Measurements from ENCODE around the gene TRIM36. TPM values are rescaled to one million over a fixed set of nuclear protein-coding genes. Genes with fewer than 3 reads are reported as not detected.

The TRIM36 gene
- total RNA-seq, 6 donors from 2014 or later: under 0.01 to 7.3 (median 2.9) TPM

DNA sequence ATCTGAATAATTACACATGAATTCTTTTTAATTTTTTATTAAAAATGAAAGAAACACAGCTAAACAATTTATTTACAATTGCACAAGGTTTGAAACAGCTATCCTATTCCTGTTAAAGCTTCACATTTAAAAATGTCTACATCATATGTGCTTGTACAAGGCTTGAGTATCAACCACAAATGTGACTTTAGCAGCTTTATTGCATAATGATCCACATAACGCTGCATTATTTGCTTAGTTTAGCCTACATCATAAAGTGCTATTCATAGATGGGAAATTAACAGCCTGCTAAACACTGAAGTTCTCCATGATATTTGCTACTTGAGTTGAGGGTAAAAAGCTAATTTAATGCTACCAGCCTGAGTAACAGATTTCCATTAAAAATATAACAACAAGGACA is 45.0 kb downstream of the TRIM36 start:
- H3K36me3 ChIP-seq: no peaks in the 10 kb centered on the region
- no peaks in the 10 kb centered on the region for H3K27me3 ChIP-seq
- TF ChIP-seq POLR2AphosphoS5 (IDR thresholded peaks at IDR 0.05) (no peak), EP300 (IDR thresholded peaks at IDR 0.05) (no peak), POLR2A (IDR thresholded peaks at IDR 0.05) (no peak)
- TF ChIP-seq, protein P1, sequence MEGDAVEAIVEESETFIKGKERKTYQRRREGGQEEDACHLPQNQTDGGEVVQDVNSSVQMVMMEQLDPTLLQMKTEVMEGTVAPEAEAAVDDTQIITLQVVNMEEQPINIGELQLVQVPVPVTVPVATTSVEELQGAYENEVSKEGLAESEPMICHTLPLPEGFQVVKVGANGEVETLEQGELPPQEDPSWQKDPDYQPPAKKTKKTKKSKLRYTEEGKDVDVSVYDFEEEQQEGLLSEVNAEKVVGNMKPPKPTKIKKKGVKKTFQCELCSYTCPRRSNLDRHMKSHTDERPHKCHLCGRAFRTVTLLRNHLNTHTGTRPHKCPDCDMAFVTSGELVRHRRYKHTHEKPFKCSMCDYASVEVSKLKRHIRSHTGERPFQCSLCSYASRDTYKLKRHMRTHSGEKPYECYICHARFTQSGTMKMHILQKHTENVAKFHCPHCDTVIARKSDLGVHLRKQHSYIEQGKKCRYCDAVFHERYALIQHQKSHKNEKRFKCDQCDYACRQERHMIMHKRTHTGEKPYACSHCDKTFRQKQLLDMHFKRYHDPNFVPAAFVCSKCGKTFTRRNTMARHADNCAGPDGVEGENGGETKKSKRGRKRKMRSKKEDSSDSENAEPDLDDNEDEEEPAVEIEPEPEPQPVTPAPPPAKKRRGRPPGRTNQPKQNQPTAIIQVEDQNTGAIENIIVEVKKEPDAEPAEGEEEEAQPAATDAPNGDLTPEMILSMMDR (IDR thresholded peaks at IDR 0.05): no peak
- DNase-seq (no peak), ATAC-seq (ENCODE audit: low FRiP score in 2 of 2) (no peak)
- no peaks in the 10 kb centered on the region for H3K4me1 ChIP-seq
- no peak overlapping the region for H3K27ac ChIP-seq
- no peak overlapping the region for H3K4me3 ChIP-seq
- WGBS, 2 donors: 56 to 58% methylated on average over 1 of the region's 1 CpG
- no peaks in the 10 kb centered on the region for H3K9me3 ChIP-seq

DNA sequence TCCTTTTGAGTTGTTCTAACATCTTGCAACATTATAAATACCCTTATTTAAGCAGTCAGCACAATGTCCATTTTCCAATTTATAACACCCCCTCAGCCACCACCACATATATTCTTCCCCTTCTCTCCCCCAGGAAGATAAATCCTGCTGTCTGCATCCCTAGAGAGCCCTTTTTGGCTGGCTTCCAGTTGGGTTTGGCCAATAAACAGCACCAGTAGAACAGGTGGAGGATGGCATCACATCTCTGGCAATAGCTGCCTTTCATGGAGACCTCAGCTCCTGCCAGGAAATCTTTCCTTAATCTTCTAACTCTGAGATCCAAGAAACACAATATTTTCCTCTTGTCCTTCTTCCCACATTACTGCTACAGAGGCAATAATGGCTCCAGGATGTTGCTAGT is 53.7 kb downstream of the TRIM36 start:
- ATAC-seq (ENCODE audit: low FRiP score in 2 of 2) (no peak), DNase-seq (no peak)
- H3K4me3 ChIP-seq: no peak overlapping the region
- H3K4me1 ChIP-seq: no peaks in the 10 kb centered on the region
- TF ChIP-seq POLR2AphosphoS5 (IDR thresholded peaks at IDR 0.05): no peak
- no peak for TF ChIP-seq EP300 (IDR thresholded peaks at IDR 0.05)
- TF ChIP-seq POLR2A (IDR thresholded peaks at IDR 0.05): no peak
- TF ChIP-seq, protein P1 (IDR thresholded peaks at IDR 0.05): no peak
- H3K9me3 ChIP-seq: no peaks in the 10 kb centered on the region
- no peaks in the 10 kb centered on the region for H3K36me3 ChIP-seq
- no peaks in the 10 kb centered on the region for H3K27me3 ChIP-seq
- H3K27ac ChIP-seq: no peak overlapping the region

- H3K36me3 ChIP-seq: no peaks in the 10 kb centered on the region
- no peak for DNase-seq
- 82% methylated on average over 5 of the region's 5 CpGs for WGBS, 2 donors
- no peaks in the 10 kb centered on the region for H3K27me3 ChIP-seq
- no peak for ATAC-seq (ENCODE audit: low FRiP score in 2 of 2)
- no peak overlapping the region for H3K4me3 ChIP-seq
- no peak overlapping the region for H3K27ac ChIP-seq
- no peak for TF ChIP-seq EP300 (IDR thresholded peaks at IDR 0.05)
- no peak for TF ChIP-seq POLR2A (IDR thresholded peaks at IDR 0.05)
- TF ChIP-seq POLR2AphosphoS5 (IDR thresholded peaks at IDR 0.05): no peak
- TF ChIP-seq, protein P1 (IDR thresholded peaks at IDR 0.05): no peak
- no peaks in the 10 kb centered on the region for H3K4me1 ChIP-seq
- H3K9me3 ChIP-seq: no peaks in the 10 kb centered on the region
Observed at GRCh38 chr5:115109840-115110239, 59.9 kb downstream of the TRIM36 start.

GRCh38 chr5:115109356-115109755 is 60.4 kb downstream of the TRIM36 start:
- Histone ChIP-seq H3K4me3 (no peak overlapping the region), H3K27me3 (no peaks in the 10 kb centered on the region), H3K36me3 (no peaks in the 10 kb centered on the region), H3K4me1 (no peaks in the 10 kb centered on the region), H3K9me3 (no peaks in the 10 kb centered on the region), H3K27ac (no peak overlapping the region)
- WGBS, 2 donors: 78 to 83% methylated on average over 5 of the region's 5 CpGs
- TF ChIP-seq, protein P1 (IDR thresholded peaks at IDR 0.05): no peak
- TF ChIP-seq EP300 (IDR thresholded peaks at IDR 0.05) (no peak), POLR2AphosphoS5 (IDR thresholded peaks at IDR 0.05) (no peak), POLR2A (IDR thresholded peaks at IDR 0.05) (no peak)
- ATAC-seq (ENCODE audit: low FRiP score in 2 of 2) (no peak), DNase-seq (no peak)

GRCh38 chr5:115100319-115100955 is 69.3 kb downstream of the TRIM36 start:
- ATAC-seq (ENCODE audit: low FRiP score in 2 of 2): no peak
- Histone ChIP-seq H3K27ac (no peak overlapping the region), H3K4me1 (no peaks in the 10 kb centered on the region), H3K4me3 (no peak overlapping the region), H3K36me3 (no peaks in the 10 kb centered on the region), H3K27me3 (no peaks in the 10 kb centered on the region), H3K9me3 (no peaks in the 10 kb centered on the region)
- no peak for TF ChIP-seq POLR2AphosphoS5 (IDR thresholded peaks at IDR 0.05)
- no peak for TF ChIP-seq POLR2A (IDR thresholded peaks at IDR 0.05)
- TF ChIP-seq, protein P1 (IDR thresholded peaks at IDR 0.05): no peak
- no peak for TF ChIP-seq EP300 (IDR thresholded peaks at IDR 0.05)
- DNase-seq: no peak
- 65 to 72% methylated on average over 6 of the region's 6 CpGs for WGBS, 2 donors
